ENCODE data around the gene GCH1.

The GCH1 gene

GRCh38 chr14:54845641-54846040 is 57.0 kb downstream of the GCH1 start:
- Histone ChIP-seq H3K4me2 (ENCODE audit: low read depth, low read length) (no peak overlapping the region), H3F3A (ENCODE audit: insufficient read depth, low read length) (no peaks in the 10 kb centered on the region), H3K9ac (ENCODE audit: low read length) (no peak overlapping the region), H3K9me2 (replicated peaks; ENCODE audit: insufficient read depth, low read length) (no peaks in the 10 kb centered on the region), H3K4me3 (ENCODE audit: low read length) (no peak overlapping the region), H3K27ac (ENCODE audit: low read length) (no peak overlapping the region), H4K20me1 (ENCODE audit: insufficient read depth, low read length) (no peaks in the 10 kb centered on the region), H3K9me3 (replicated peaks; ENCODE audit: insufficient read depth, low read length) (no peaks in the 10 kb centered on the region), H3K4me1 (ENCODE audit: low read length) (no peaks in the 10 kb centered on the region), H3K79me2 (ENCODE audit: low read length) (no peaks in the 10 kb centered on the region), H3K36me3 (replicated peaks; ENCODE audit: insufficient read depth, low read length) (no peaks in the 10 kb centered on the region), H2AFZ (ENCODE audit: low read length) (no peak overlapping the region), H3K27me3 (replicated peaks; ENCODE audit: insufficient read depth, low read length) (no peaks in the 10 kb centered on the region)
- DNase-seq = no peak
- TF ChIP-seq EZH2 (optimal IDR thresholded peaks at IDR 0.05; ENCODE audit: low read depth, low read length) = no peak
- no peak for TF ChIP-seq EZH2phosphoT487 (IDR thresholded peaks at IDR 0.05; ENCODE audit: low read length)
- TF ChIP-seq CTCF (IDR thresholded peaks at IDR 0.05; ENCODE audit: low read length) = no peak

- DNase-seq = no peak
- Histone ChIP-seq H3K27ac (ENCODE audit: low read length) (no peak overlapping the region), H3K36me3 (replicated peaks; ENCODE audit: insufficient read depth, low read length) (no peaks in the 10 kb centered on the region)
Measured at GRCh38 chr14:54844479-54844878, 58.1 kb downstream of the GCH1 start.

GRCh38 chr14:54840798-54841197 is 61.8 kb downstream of the GCH1 start:
- Histone ChIP-seq H4K20me1 (ENCODE audit: insufficient read depth, low read length) (no peaks in the 10 kb centered on the region), H3K9me2 (replicated peaks; ENCODE audit: insufficient read depth, low read length) (no peaks in the 10 kb centered on the region)

More at GRCh38 chr14:54844479-54844878, 58.1 kb downstream of the GCH1 start:
- H2AFZ ChIP-seq (ENCODE audit: low read length) = no peak overlapping the region
- TF ChIP-seq EZH2 (optimal IDR thresholded peaks at IDR 0.05; ENCODE audit: low read depth, low read length) (no peak), EZH2phosphoT487 (IDR thresholded peaks at IDR 0.05; ENCODE audit: low read length) (no peak), CTCF (IDR thresholded peaks at IDR 0.05; ENCODE audit: low read length) (no peak)
- no peaks in the 10 kb centered on the region for H3K79me2 ChIP-seq (ENCODE audit: low read length)
- H3K9me3 ChIP-seq (replicated peaks; ENCODE audit: insufficient read depth, low read length) = no peaks in the 10 kb centered on the region
- H3F3A ChIP-seq (ENCODE audit: insufficient read depth, low read length) = no peaks in the 10 kb centered on the region
- H3K9me2 ChIP-seq (replicated peaks; ENCODE audit: insufficient read depth, low read length) = no peaks in the 10 kb centered on the region
- no peaks in the 10 kb centered on the region for H3K4me1 ChIP-seq (ENCODE audit: low read length)
- no peaks in the 10 kb centered on the region for H3K27me3 ChIP-seq (replicated peaks; ENCODE audit: insufficient read depth, low read length)
- no peak overlapping the region for H3K9ac ChIP-seq (ENCODE audit: low read length)
- H3K4me3 ChIP-seq (ENCODE audit: low read length) = no peak overlapping the region
- no peak overlapping the region for H3K4me2 ChIP-seq (ENCODE audit: low read depth, low read length)
- H4K20me1 ChIP-seq (ENCODE audit: insufficient read depth, low read length) = no peaks in the 10 kb centered on the region

GRCh38 chr14:54840336-54840735 is 62.3 kb downstream of the GCH1 start:
- Histone ChIP-seq H3K27ac (ENCODE audit: low read length) (no peak overlapping the region), H3K9me2 (replicated peaks; ENCODE audit: insufficient read depth, low read length) (no peaks in the 10 kb centered on the region), H3K27me3 (replicated peaks; ENCODE audit: insufficient read depth, low read length) (no peaks in the 10 kb centered on the region), H3K36me3 (replicated peaks; ENCODE audit: insufficient read depth, low read length) (no peaks in the 10 kb centered on the region), H3K9me3 (replicated peaks; ENCODE audit: insufficient read depth, low read length) (no peaks in the 10 kb centered on the region), H2AFZ (ENCODE audit: low read length) (no peak overlapping the region), H3F3A (ENCODE audit: insufficient read depth, low read length) (no peaks in the 10 kb centered on the region), H4K20me1 (ENCODE audit: insufficient read depth, low read length) (no peaks in the 10 kb centered on the region), H3K9ac (ENCODE audit: low read length) (no peak overlapping the region), H3K4me1 (ENCODE audit: low read length) (no peaks in the 10 kb centered on the region), H3K79me2 (ENCODE audit: low read length) (no peaks in the 10 kb centered on the region), H3K4me3 (ENCODE audit: low read length) (no peak overlapping the region), H3K4me2 (ENCODE audit: low read depth, low read length) (no peak overlapping the region)
- no peak for DNase-seq
- TF ChIP-seq EZH2phosphoT487 (IDR thresholded peaks at IDR 0.05; ENCODE audit: low read length) (no peak), EZH2 (optimal IDR thresholded peaks at IDR 0.05; ENCODE audit: low read depth, low read length) (no peak), CTCF (IDR thresholded peaks at IDR 0.05; ENCODE audit: low read length) (no peak)

More at GRCh38 chr14:54840798-54841197, 61.8 kb downstream of the GCH1 start:
- no peak overlapping the region for H3K4me2 ChIP-seq (ENCODE audit: low read depth, low read length)
- no peaks in the 10 kb centered on the region for H3F3A ChIP-seq (ENCODE audit: insufficient read depth, low read length)
- no peak overlapping the region for H3K9ac ChIP-seq (ENCODE audit: low read length)
- TF ChIP-seq EZH2phosphoT487 (IDR thresholded peaks at IDR 0.05; ENCODE audit: low read length) = no peak
- no peak for TF ChIP-seq EZH2 (optimal IDR thresholded peaks at IDR 0.05; ENCODE audit: low read depth, low read length)
- no peaks in the 10 kb centered on the region for H3K27me3 ChIP-seq (replicated peaks; ENCODE audit: insufficient read depth, low read length)
- H3K79me2 ChIP-seq (ENCODE audit: low read length) = no peaks in the 10 kb centered on the region
- no peaks in the 10 kb centered on the region for H3K36me3 ChIP-seq (replicated peaks; ENCODE audit: insufficient read depth, low read length)
- no peaks in the 10 kb centered on the region for H3K9me3 ChIP-seq (replicated peaks; ENCODE audit: insufficient read depth, low read length)
- H2AFZ ChIP-seq (ENCODE audit: low read length) = no peak overlapping the region
- no peaks in the 10 kb centered on the region for H3K4me1 ChIP-seq (ENCODE audit: low read length)
- H3K4me3 ChIP-seq (ENCODE audit: low read length) = no peak overlapping the region
- H3K27ac ChIP-seq (ENCODE audit: low read length) = no peak overlapping the region
- no peak for DNase-seq

All from MM.1S (cell line).